ENCODE results near the gene BCL11A. TPM values are rescaled to one million over a fixed set of nuclear protein-coding genes. Genes with fewer than 3 reads are reported as not detected.

The BCL11A gene
- total RNA-seq, 2 experiments from 2014 or later = not detected

GRCh38 chr2:60525899-60526298 is 27.6 kb downstream of the BCL11A start:
- H3K27me3 Mint-ChIP-seq = peaks cover 23% of the 10 kb centered on the region
- no peak for DNase-seq
- POLR2A ChIA-PET = no interaction called here
- H3K36me3 Mint-ChIP-seq (ENCODE audit: low read depth) = no peaks in the 10 kb centered on the region
- H3K4me3 Mint-ChIP-seq = no peak overlapping the region
- H3K9me3 Mint-ChIP-seq = no peaks in the 10 kb centered on the region
- no peaks in the 10 kb centered on the region for H3K4me1 Mint-ChIP-seq
- H3K27ac Mint-ChIP-seq = no peak overlapping the region
- CTCF ChIA-PET = no interaction called here

GRCh38 chr2:60524874-60525273 is 28.6 kb downstream of the BCL11A start:
- H3K27me3 Mint-ChIP-seq = peaks cover 20% of the 10 kb centered on the region
- CTCF ChIA-PET = interaction anchor here (1.0 kb wide), 1 partner anchor 57 kb away, joined by 3 read pairs; no protein-coding TSS in a partner anchor
- no peaks in the 10 kb centered on the region for H3K9me3 Mint-ChIP-seq
- no peak for DNase-seq
- no peaks in the 10 kb centered on the region for H3K4me1 Mint-ChIP-seq
- no peak overlapping the region for H3K27ac Mint-ChIP-seq
- POLR2A ChIA-PET = no interaction called here
- H3K36me3 Mint-ChIP-seq (ENCODE audit: low read depth) = no peaks in the 10 kb centered on the region
- H3K4me3 Mint-ChIP-seq = no peak overlapping the region

- Mint-ChIP-seq H3K9me3 (no peaks in the 10 kb centered on the region), H3K27ac (no peak overlapping the region), H3K4me3 (no peak overlapping the region), H3K4me1 (no peaks in the 10 kb centered on the region), H3K36me3 (ENCODE audit: low read depth) (no peaks in the 10 kb centered on the region), H3K27me3 (peaks cover 20% of the 10 kb centered on the region)
- DNase-seq = no peak
- ChIA-PET CTCF (no interaction called here), POLR2A (no interaction called here)
Observed at GRCh38 chr2:60523963-60524362, 29.5 kb downstream of the BCL11A start.

GRCh38 chr2:60522462-60522861 is 31.0 kb downstream of the BCL11A start:
- Mint-ChIP-seq H3K27me3 (peaks cover 17% of the 10 kb centered on the region), H3K9me3 (no peaks in the 10 kb centered on the region), H3K4me3 (no peak overlapping the region), H3K4me1 (no peaks in the 10 kb centered on the region), H3K36me3 (ENCODE audit: low read depth) (no peaks in the 10 kb centered on the region), H3K27ac (no peak overlapping the region)
- CTCF ChIA-PET = interaction anchor here (1.4 kb wide), 1 partner anchor 38 kb away, joined by 3 read pairs; no protein-coding TSS in a partner anchor
- no peak for DNase-seq
- POLR2A ChIA-PET = no interaction called here

- ChIA-PET POLR2A (no interaction called here), CTCF (interaction anchor here (1.4 kb wide), 1 partner anchor 39 kb away, joined by 3 read pairs; no protein-coding TSS in a partner anchor)
- DNase-seq = no peak
- H3K4me1 Mint-ChIP-seq = no peaks in the 10 kb centered on the region
- no peak overlapping the region for H3K4me3 Mint-ChIP-seq
- no peak overlapping the region for H3K27ac Mint-ChIP-seq
- H3K36me3 Mint-ChIP-seq (ENCODE audit: low read depth) = no peaks in the 10 kb centered on the region
- no peaks in the 10 kb centered on the region for H3K9me3 Mint-ChIP-seq
- peaks cover 22% of the 10 kb centered on the region for H3K27me3 Mint-ChIP-seq
Observed at GRCh38 chr2:60521626-60522025, 31.8 kb downstream of the BCL11A start.

- no peak overlapping the region for H3K4me3 Mint-ChIP-seq
- CTCF ChIA-PET = no interaction called here
- POLR2A ChIA-PET = no interaction called here
- peaks cover 23% of the 10 kb centered on the region for H3K27me3 Mint-ChIP-seq
- no peak overlapping the region for H3K27ac Mint-ChIP-seq
- no peaks in the 10 kb centered on the region for H3K4me1 Mint-ChIP-seq
- no peak for DNase-seq
- H3K9me3 Mint-ChIP-seq = no peaks in the 10 kb centered on the region
- H3K36me3 Mint-ChIP-seq (ENCODE audit: low read depth) = no peaks in the 10 kb centered on the region
Observed at GRCh38 chr2:60520917-60521539, 32.4 kb downstream of the BCL11A start.

GRCh38 chr2:60520151-60520876 is 33.1 kb downstream of the BCL11A start:
- peaks cover 20% of the 10 kb centered on the region for H3K27me3 Mint-ChIP-seq
- no peak overlapping the region for H3K27ac Mint-ChIP-seq
- H3K36me3 Mint-ChIP-seq (ENCODE audit: low read depth) = no peaks in the 10 kb centered on the region
- no peaks in the 10 kb centered on the region for H3K4me1 Mint-ChIP-seq
- CTCF ChIA-PET = no interaction called here
- no peaks in the 10 kb centered on the region for H3K9me3 Mint-ChIP-seq
- no peak overlapping the region for H3K4me3 Mint-ChIP-seq
- no peak for DNase-seq
- POLR2A ChIA-PET = no interaction called here

- DNase-seq = no peak
- Mint-ChIP-seq H3K27me3 (peaks cover 18% of the 10 kb centered on the region), H3K4me1 (no peaks in the 10 kb centered on the region), H3K36me3 (ENCODE audit: low read depth) (no peaks in the 10 kb centered on the region), H3K4me3 (no peak overlapping the region), H3K27ac (no peak overlapping the region), H3K9me3 (no peaks in the 10 kb centered on the region)
- POLR2A ChIA-PET = no interaction called here
- CTCF ChIA-PET = no interaction called here
Observed at GRCh38 chr2:60519231-60519863, 34.1 kb downstream of the BCL11A start.

- H3K27me3 Mint-ChIP-seq = peaks cover 15% of the 10 kb centered on the region
- no peak for DNase-seq
- no peaks in the 10 kb centered on the region for H3K4me1 Mint-ChIP-seq
- POLR2A ChIA-PET = no interaction called here
- CTCF ChIA-PET = no interaction called here
- H3K9me3 Mint-ChIP-seq = no peaks in the 10 kb centered on the region
- H3K4me3 Mint-ChIP-seq = no peak overlapping the region
- no peak overlapping the region for H3K27ac Mint-ChIP-seq
- no peaks in the 10 kb centered on the region for H3K36me3 Mint-ChIP-seq (ENCODE audit: low read depth)
Observed at GRCh38 chr2:60518567-60518966, 34.9 kb downstream of the BCL11A start.

GRCh38 chr2:60517446-60517845 is 36.0 kb downstream of the BCL11A start:
- Mint-ChIP-seq H3K27ac (no peak overlapping the region), H3K4me3 (no peak overlapping the region), H3K27me3 (peaks cover 15% of the 10 kb centered on the region), H3K36me3 (ENCODE audit: low read depth) (no peaks in the 10 kb centered on the region), H3K4me1 (no peaks in the 10 kb centered on the region), H3K9me3 (no peaks in the 10 kb centered on the region)
- ChIA-PET POLR2A (no interaction called here), CTCF (no interaction called here)
- DNase-seq = no peak

- no peak overlapping the region for H3K27ac Mint-ChIP-seq
- H3K36me3 Mint-ChIP-seq (ENCODE audit: low read depth) = no peaks in the 10 kb centered on the region
- H3K27me3 Mint-ChIP-seq = peaks cover 15% of the 10 kb centered on the region
- ChIA-PET CTCF (no interaction called here), POLR2A (no interaction called here)
- no peak for DNase-seq
- H3K4me3 Mint-ChIP-seq = no peak overlapping the region
- H3K4me1 Mint-ChIP-seq = no peaks in the 10 kb centered on the region
- no peaks in the 10 kb centered on the region for H3K9me3 Mint-ChIP-seq
Observed at GRCh38 chr2:60516826-60517225, 36.6 kb downstream of the BCL11A start.

- no peak for DNase-seq
- no peak overlapping the region for H3K4me3 Mint-ChIP-seq
- ChIA-PET POLR2A (no interaction called here), CTCF (no interaction called here)
- no peak overlapping the region for H3K27ac Mint-ChIP-seq
- H3K4me1 Mint-ChIP-seq = no peaks in the 10 kb centered on the region
- H3K9me3 Mint-ChIP-seq = no peaks in the 10 kb centered on the region
- peaks cover 14% of the 10 kb centered on the region for H3K27me3 Mint-ChIP-seq
- no peaks in the 10 kb centered on the region for H3K36me3 Mint-ChIP-seq (ENCODE audit: low read depth)
Observed at GRCh38 chr2:60516383-60516811, 37.1 kb downstream of the BCL11A start.

- ChIA-PET POLR2A (no interaction called here), CTCF (no interaction called here)
- H3K4me1 Mint-ChIP-seq = no peaks in the 10 kb centered on the region
- no peaks in the 10 kb centered on the region for H3K9me3 Mint-ChIP-seq
- no peak for DNase-seq
- no peaks in the 10 kb centered on the region for H3K36me3 Mint-ChIP-seq (ENCODE audit: low read depth)
- H3K4me3 Mint-ChIP-seq = no peak overlapping the region
- no peak overlapping the region for H3K27ac Mint-ChIP-seq
- peaks cover 16% of the 10 kb centered on the region for H3K27me3 Mint-ChIP-seq
Observed at GRCh38 chr2:60515721-60516226, 37.7 kb downstream of the BCL11A start.
